Measurements from ENCODE around the gene SPATS2L. TPM values are rescaled to one million over a fixed set of nuclear protein-coding genes. Genes with fewer than 3 reads are reported as not detected.

SPATS2L gene
- total and polyA plus RNA-seq, 2 of the 13 experiments (the other 11 are each of a cell fraction or from before 2014, with no cell fraction given), result 154 to 212 TPM

- TF ChIP-seq ARID3A (IDR thresholded peaks at IDR 0.05; ENCODE audit: low read depth, low read length) (no peak), ZNF460 (CRISPR knock-in tag; IDR thresholded peaks at IDR 0.05; ENCODE audit: borderline replicate concordance) (no peak), RFX5 (IDR thresholded peaks at IDR 0.05; ENCODE audit: low read depth, low read length) (no peak), ZMYM4 (CRISPR knock-in tag; IDR thresholded peaks at IDR 0.05) (0 out of 2 replicates have a peak, but pooled peaks have one; percentile 10), ZNF260 (CRISPR knock-in tag; IDR thresholded peaks at IDR 0.05; ENCODE audit: borderline replicate concordance, low read depth) (0 out of 2 replicates have a peak, but pooled peaks have one; percentile 86), E2F2 (CRISPR knock-in tag; IDR thresholded peaks at IDR 0.05; ENCODE audit: borderline replicate concordance) (no peak), ZNF691 (CRISPR knock-in tag; IDR thresholded peaks at IDR 0.05; ENCODE audit: borderline replicate concordance, low read depth) (0 out of 2 replicates have a peak, but pooled peaks have one; percentile 36), CSRNP2 (CRISPR knock-in tag; conservative IDR thresholded peaks at IDR 0.05; ENCODE audit: low read depth) (no peak), NCOA5 (CRISPR knock-in tag; IDR thresholded peaks at IDR 0.05) (no peak), TOPORS (CRISPR knock-in tag; IDR thresholded peaks at IDR 0.05) (no peak), ZNF501 (CRISPR knock-in tag; IDR thresholded peaks at IDR 0.05) (no peak), IRX3 (CRISPR knock-in tag; IDR thresholded peaks at IDR 0.05; ENCODE audit: borderline replicate concordance, low read depth) (no peak), CEBPG (CRISPR knock-in tag; IDR thresholded peaks at IDR 0.05) (peak; percentile 74), ZNF3 (CRISPR knock-in tag; IDR thresholded peaks at IDR 0.05) (0 out of 2 replicates have a peak, but pooled peaks have one; percentile 78), ZNF253 (CRISPR knock-in tag; IDR thresholded peaks at IDR 0.05; ENCODE audit: borderline replicate concordance) (no peak), AKAP8 (CRISPR knock-in tag; IDR thresholded peaks at IDR 0.05) (0 out of 2 replicates have a peak, but pooled peaks have one; percentile 42), NFRKB (IDR thresholded peaks at IDR 0.05) (no peak)
Observed at GRCh38 chr2:200309296-200310049, 3.0 kb downstream of the SPATS2L start (continued).
